ENCODE results near the gene EDC4.
"Not testable (repeated sequence)": the region's sequence is repeated elsewhere in the genome, so short reads cannot be mapped to it uniquely, and the experiment has no call there.

Gene EDC4

GRCh38 chr16:67881621-67882161 is 8.8 kb downstream of the EDC4 start:
- DNase-seq, result no peak

DNA sequence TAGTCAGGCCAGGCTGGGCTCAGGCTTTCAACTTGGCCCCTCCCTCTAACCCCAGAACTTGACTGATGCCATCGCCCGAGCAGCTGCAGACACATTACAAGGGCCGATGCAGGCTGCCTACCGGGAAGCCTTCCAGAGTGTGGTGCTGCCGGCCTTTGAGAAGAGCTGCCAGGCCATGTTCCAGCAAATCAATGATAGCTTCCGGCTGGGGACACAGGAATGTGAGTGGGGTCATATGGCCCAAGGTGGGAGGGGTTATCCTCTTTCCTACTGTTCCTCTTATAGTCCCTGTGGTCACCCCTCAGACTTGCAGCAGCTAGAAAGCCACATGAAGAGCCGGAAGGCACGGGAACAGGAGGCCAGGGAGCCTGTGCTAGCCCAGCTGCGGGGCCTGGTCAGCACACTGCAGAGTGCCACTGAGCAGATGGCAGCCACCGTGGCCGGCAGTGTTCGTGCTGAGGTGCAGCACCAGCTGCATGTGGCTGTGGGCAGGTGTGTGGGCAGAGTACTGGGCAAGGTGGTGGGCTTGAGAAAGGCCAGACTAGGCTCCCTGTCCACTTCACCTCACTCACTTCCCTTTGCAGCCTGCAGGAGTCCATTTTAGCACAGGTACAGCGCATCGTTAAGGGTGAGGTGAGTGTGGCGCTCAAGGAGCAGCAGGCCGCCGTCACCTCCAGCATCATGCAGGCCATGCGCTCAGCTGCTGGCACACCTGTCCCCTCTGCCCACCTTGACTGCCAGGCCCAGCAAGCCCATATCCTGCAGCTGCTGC is 9.7 kb downstream of the EDC4 start:
- no peak for DNase-seq

GRCh38 chr16:67883146-67883871 is 10.5 kb downstream of the EDC4 start:
- DNase-seq, result no peak

DNA sequence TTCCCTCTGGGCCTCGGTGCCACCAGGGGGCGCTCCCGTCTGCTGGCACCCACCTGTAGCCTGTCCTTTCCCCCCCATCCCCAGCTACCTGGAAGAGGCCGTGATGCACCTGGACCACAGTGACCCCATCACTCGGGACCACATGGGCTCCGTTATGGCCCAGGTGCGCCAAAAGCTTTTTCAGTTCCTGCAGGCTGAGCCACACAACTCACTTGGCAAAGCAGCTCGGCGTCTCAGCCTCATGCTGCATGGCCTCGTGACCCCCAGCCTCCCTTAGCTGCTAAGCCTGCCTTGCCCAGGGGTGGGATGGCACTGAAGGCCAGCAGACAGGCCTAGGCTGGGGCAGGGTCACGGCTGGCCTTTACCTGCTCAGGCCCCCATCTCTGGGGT is 11.0 kb downstream of the EDC4 start:
- peak; percentile 29 for DNase-seq

DNA sequence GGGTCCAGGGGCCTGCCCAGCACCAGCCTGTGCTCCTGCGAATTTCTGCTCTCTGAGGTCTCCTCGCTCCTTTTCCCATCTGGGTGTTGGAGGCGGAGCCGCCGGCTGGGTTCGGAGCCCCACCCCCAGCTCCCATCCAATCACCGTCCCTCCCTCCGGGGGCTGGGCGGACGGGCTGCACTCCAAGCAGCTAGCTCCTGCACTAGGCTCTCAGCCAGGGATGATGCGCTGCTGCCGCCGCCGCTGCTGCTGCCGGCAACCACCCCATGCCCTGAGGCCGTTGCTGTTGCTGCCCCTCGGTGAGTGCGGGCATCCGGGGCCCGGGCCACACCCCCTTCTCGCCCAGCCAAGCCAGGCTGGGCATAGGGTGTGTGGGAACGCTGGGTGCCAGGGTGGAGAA is 11.8 kb downstream of the EDC4 start, which contains the start of gene NRN1L:
Gene NRN1L (plus strand): TSS at position 202 of the 400 bp plus-strand sequence. CDS start 19 bp downstream, at position 221.
- DNase-seq, result no peak

DNA sequence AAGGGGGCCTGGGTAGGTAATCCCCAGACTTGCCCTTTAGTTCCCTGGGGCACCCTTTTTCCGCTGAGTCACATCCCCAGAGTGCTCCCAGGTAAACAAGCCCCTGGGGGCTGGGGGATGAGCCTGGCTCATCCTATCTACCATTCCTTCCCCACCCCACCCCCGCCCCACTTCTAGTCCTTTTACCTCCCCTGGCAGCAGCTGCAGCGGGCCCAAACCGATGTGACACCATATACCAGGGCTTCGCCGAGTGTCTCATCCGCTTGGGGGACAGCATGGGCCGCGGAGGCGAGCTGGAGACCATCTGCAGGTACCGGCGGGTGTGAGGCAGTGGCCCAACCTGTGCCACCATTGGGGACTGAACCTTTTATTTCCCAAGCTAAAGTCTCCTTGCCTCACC is 12.7 kb downstream of the EDC4 start:
- DNase-seq, result no peak

DNA sequence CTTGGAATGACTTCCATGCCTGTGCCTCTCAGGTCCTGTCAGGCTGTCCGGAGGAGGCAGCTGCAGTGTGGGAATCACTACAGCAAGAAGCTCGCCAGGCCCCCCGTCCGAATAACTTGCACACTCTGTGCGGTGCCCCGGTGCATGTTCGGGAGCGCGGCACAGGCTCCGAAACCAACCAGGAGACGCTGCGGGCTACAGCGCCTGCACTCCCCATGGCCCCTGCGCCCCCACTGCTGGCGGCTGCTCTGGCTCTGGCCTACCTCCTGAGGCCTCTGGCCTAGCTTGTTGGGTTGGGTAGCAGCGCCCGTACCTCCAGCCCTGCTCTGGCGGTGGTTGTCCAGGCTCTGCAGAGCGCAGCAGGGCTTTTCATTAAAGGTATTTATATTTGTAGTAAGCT is 13.1 kb downstream of the EDC4 start:
- DNase-seq, result no peak

DNA sequence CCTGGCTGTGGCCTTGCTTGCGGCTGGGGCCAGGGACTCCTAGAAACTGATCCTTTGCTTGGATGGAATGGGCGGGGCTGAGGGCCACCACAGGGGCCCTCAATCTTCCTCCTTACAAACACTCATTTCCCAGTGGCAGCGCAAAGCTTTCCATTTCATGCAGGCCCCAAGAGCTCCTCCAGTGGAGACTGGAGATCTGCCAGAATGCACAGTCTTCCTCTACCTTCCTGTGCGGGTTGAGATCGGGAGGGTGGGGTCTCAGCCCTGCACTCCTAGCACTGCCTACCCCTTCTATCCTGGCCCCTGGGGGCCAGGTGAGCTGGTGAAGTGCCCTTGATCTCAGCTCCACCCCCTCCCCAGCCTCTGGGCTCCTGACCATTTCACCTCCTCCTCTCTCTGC is 13.5 kb downstream of the EDC4 start:
- DNase-seq, result no peak

DNA sequence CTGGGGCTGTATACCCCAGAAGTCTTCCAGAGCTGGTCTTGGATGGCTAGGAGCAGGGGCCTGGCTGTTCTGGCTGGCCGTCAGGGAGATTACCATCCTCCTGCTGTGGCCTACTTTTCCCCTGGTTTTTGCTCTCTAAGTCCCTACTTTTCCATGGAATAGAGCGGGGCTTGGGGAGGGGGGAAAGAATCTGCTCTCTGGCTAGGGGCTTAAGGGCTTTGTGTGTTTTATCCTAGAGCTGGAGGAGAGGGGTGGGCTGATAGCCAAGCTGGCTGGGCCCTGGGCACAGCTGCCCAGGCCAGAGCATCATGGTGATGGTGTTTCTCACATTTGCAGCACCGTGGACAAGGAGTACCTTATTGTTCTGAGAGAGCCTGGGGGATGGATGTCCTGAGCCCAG is 15.5 kb downstream of the EDC4 start:
- DNase-seq, result no peak

DNA sequence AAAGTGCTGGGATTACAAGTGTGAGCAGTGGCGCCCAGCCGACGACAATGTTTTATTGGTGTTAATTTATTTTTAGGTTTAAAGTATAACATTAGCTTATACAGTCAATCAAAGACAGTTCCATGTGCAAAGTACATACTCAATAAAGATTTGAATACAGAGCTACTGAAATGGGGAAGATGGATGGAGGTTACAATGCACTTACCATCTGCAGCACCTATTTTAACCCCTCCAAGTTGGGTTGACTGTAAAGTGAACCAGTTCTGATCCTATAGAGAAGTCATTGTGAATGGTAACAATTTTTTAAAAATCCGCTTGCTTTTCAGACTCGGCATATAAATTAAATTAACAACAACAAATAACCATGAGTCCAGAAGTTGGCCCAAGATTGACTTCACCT is 19.5 kb downstream of the EDC4 start:
- DNase-seq, result no peak

DNA sequence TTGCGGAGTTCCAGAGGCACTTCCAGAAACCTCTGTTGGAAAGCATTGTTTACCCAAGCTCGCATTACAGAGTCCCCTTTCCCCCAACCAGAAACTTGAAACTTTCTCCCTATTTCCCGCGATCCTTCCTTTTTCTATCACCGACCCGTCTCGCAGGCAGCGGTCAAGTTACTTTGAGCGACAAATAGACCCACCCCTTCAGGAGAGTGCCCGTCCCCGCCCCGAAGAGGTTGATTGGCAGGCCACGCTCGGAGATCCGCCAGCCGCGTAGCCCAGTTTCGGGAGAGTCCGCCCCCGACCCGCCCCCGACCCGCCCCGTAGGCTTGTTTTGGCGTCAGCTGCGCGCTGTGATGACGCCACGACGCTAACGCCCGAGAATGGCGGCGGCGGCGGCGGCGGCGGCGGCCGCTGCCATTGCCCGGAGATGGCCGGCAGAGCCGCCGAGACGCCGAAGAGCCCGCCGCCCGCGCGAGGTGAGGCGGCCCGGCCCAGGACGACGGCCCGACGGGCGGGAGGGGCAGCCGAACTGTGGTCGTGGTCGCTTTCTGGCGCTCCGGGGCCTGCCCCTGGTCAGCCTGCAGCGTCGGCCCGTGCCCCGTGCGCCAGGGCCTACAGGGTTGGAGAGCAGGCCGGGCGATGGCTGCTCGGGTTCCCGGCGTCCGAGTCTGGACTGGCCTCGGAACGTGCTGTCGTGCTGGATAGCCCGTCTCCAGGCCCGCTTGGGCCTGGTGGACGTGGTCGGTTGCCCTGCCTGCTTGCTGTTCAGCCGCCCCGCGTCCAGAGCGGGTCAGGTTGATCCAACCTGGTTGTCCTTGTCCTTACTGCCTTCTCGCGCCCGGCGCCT is 20.3 kb downstream of the EDC4 start, which contains the start of gene PSKH1:
Gene PSKH1 (plus strand): TSS at position 356 of the 844 bp plus-strand sequence. CDS start 15,496 bp downstream, outside the sequence.
- DNase-seq, result peak; percentile 86

- no peak for DNase-seq
Observed at GRCh38 chr16:67893743-67894399, 21.0 kb downstream of the EDC4 start.

DNA sequence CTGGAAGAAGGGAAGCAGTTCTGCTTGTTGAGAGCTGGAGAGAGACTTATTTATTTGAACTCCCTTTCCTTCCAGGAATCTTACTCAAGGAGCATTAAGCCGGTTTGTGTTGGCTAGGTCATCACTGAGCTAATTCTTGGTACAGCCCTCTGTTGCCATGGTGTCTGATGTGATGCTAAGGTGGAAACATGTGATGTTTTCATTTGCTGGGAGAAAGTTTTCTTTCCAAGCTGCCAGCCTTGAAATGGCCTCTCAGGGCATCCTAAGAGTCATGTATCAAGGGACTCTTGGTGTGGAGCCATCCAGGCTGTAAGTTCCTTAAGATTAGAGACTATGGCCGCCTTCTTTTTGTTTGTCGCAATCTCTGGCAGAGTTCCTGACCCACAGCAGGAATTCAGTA is 24.4 kb downstream of the EDC4 start:
- no peak for DNase-seq

DNA sequence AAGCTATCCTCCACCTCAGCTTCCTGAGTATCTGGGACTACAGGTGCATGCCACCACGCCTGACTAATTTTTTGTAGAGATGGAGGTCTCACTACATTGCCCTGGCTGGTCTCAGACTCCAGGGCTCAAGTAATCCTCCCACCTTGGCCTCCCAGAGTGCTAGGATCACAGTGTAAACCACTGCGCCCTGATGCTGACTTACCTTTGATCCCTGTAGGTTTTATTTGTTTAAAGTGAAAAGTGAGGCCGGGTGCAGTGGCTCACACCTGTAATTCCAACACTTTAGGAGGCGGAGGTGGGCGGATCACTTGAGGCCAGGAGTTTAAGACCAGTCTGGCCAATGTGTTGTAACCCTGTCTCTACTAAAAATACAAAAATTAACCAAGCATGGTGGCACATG is 28.9 kb downstream of the EDC4 start:
- no peak for DNase-seq

GRCh38 chr16:67902831-67903230 is 30.0 kb downstream of the EDC4 start:
- DNase-seq, result no peak

DNA sequence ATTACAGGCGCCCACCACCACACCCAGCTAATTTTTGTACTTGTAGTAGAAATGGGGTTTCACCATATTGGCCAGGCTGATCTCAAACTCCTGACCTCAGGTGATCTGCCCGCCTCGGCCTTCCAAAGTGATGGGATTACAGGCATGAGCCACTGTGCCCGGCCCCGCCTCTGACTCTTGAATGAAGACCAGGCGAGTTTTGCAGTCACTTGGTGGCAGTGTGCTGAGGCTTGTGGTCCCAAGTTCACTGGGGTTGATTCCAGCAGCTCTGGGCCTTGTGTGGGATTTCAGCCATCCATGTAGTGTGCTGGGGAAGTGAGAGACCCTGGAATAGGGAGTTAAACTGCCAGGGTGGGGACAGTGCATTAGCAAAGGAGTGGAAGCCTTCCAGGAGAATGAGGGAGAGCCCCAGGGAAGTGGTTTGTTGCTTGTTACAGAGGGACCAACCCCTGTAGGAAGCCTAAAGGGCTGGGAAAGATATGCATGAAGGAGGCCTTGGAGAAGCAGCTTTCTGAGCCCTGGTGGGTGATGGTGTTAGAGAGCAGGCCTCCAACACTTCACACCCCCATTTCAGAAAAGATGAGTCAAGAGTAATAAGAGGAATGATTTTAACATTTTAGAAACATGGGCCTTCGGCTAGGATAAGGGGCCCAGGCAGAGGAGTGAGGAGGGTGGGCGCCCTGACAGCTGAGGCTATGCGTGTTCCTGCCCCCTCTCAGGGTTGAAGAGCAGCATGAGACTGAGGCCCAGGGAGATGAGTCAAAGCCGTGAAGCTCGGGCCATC is 34.7 kb downstream of the EDC4 start:
- no peak for DNase-seq

- DNase-seq, result no peak
Observed at GRCh38 chr16:67909056-67909742, 36.3 kb downstream of the EDC4 start.

DNA sequence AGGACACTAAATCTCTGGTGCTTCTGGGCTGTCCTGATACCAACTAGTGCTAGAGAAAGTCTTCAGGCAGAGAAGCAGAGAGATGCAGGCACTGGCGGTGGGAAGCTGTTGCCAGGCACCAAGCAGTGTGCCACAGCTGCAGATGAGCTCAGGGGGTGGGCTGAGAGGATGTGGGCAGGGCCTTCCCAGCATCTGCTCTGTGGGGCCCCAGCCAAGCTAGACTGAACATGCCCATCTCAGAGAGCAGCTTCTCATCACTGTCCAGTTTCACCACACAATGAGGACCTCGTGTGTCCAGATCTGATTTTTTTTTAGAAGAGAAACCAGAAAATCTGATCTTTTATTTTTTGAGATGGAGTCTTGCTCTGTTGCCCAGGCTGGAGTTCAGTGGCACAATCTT is 37.3 kb downstream of the EDC4 start:
- DNase-seq, result no peak

GRCh38 chr16:67914758-67915495 is 42.1 kb downstream of the EDC4 start:
- DNase-seq, result no peak

DNA sequence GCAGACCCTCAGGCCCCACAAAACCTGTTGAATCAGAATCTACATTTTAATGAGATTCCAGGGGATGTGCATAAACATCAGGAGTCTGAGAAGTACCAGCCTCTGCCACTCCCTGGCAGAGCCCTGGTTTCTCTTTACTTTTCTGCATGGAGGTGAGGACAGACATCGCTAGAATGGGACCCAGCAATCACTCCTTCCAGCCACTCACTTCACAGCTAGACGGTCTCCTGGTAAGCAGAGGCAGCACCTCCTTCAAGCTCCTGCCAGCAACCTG is 42.6 kb downstream of the EDC4 start:
- not testable (repeated sequence) for DNase-seq
